PFSK-1 (cell line): ENCODE data around the gene LETMD1.

Experiments used
- FOXP2 ChIP-seq: optimal IDR thresholded peaks from 2 replicates; pipeline ENCODE3; 2011; ENCODE audit warnings: borderline replicate concordance, control low read depth, inconsistent platforms; ENCODE audit not compliant: insufficient read depth; ENCODE audit errors: extremely low read length, extremely low read depth
- POLR2AphosphoS5 ChIP-seq: IDR thresholded peaks from 2 replicates; pipeline ENCODE4 v1.6.1; 2012; ENCODE audit warnings: low read depth, mild to moderate bottlenecking, control low read depth, low read length, moderate library complexity
- SIN3A ChIP-seq: IDR thresholded peaks from 2 replicates; pipeline ENCODE4 v1.6.1; 2012; ENCODE audit warnings: mild to moderate bottlenecking, low read length, moderate library complexity, borderline replicate concordance; ENCODE audit not compliant: insufficient read depth
- TAF1 ChIP-seq: IDR thresholded peaks from 2 replicates; pipeline ENCODE4 v1.6.1; 2012; ENCODE audit warnings: low read length, control low read depth, borderline replicate concordance; ENCODE audit not compliant: insufficient read depth
- TF ChIP-seq, protein P1 (sequence below), 2 experiments: IDR thresholded peaks; 2 replicates each; pipeline versions ENCODE4 v1.6.1 to v1.8.0; 2011 to 2012; ENCODE audit warnings: low read depth in 2 of 2, low read length in 2 of 2, control low read depth in 1 of 2, inconsistent platforms in 1 of 2, mild to moderate bottlenecking in 1 of 2, moderate library complexity in 1 of 2; ENCODE audit not compliant: insufficient read depth in 1 of 2

LETMD1 gene

DNA sequence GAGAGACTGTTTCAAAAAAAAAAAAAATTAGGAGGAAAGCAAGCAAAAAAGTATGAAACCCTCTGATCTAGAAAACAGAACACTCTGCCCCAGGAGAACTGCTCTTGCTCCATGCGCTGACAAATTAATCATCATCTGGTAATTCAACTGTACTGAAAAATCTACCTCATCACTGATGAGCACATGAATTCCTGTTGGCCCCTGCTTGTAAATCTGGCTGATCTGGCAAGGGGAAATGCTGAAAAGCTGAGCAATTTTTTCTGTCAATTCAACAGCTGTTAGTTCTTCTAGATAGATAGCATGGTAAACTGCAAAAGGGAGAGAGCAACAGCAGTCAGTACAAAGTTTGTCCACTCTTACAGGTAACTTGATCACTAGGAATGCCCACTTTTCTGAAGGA, 50.5 kb downstream of the LETMD1 start:
- TF ChIP-seq POLR2AphosphoS5 (no peak), SIN3A (no peak), TAF1 (no peak), FOXP2 (no peak)
- TF ChIP-seq, protein P1, sequence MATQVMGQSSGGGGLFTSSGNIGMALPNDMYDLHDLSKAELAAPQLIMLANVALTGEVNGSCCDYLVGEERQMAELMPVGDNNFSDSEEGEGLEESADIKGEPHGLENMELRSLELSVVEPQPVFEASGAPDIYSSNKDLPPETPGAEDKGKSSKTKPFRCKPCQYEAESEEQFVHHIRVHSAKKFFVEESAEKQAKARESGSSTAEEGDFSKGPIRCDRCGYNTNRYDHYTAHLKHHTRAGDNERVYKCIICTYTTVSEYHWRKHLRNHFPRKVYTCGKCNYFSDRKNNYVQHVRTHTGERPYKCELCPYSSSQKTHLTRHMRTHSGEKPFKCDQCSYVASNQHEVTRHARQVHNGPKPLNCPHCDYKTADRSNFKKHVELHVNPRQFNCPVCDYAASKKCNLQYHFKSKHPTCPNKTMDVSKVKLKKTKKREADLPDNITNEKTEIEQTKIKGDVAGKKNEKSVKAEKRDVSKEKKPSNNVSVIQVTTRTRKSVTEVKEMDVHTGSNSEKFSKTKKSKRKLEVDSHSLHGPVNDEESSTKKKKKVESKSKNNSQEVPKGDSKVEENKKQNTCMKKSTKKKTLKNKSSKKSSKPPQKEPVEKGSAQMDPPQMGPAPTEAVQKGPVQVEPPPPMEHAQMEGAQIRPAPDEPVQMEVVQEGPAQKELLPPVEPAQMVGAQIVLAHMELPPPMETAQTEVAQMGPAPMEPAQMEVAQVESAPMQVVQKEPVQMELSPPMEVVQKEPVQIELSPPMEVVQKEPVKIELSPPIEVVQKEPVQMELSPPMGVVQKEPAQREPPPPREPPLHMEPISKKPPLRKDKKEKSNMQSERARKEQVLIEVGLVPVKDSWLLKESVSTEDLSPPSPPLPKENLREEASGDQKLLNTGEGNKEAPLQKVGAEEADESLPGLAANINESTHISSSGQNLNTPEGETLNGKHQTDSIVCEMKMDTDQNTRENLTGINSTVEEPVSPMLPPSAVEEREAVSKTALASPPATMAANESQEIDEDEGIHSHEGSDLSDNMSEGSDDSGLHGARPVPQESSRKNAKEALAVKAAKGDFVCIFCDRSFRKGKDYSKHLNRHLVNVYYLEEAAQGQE (IDR thresholded peaks at IDR 0.05; ENCODE audit: insufficient read depth in 1 of 2, low read depth in 2 of 2, low read length in 2 of 2) = no peak

GRCh38 chr12:51103977-51104376, 55.9 kb downstream of the LETMD1 start:
- TF ChIP-seq SIN3A (no peak), FOXP2 (no peak), POLR2AphosphoS5 (no peak), TAF1 (no peak)
- TF ChIP-seq, protein P1 (IDR thresholded peaks at IDR 0.05; ENCODE audit: insufficient read depth in 1 of 2, low read depth in 2 of 2, low read length in 2 of 2) = no peak

GRCh38 chr12:51108136-51108535, 60.0 kb downstream of the LETMD1 start:
- TF ChIP-seq TAF1 (no peak), SIN3A (no peak), POLR2AphosphoS5 (no peak), FOXP2 (no peak)
- TF ChIP-seq, protein P1 (IDR thresholded peaks at IDR 0.05; ENCODE audit: insufficient read depth in 1 of 2, low read depth in 2 of 2, low read length in 2 of 2) = no peak
